Memory B cell (primary cell): ENCODE measurements around the gene RNF224.
"Not testable (repeated sequence)": the region's sequence is repeated elsewhere in the genome, so short reads cannot be mapped to it uniquely, and the experiment has no call there.

Experiments used
- ATAC-seq: fragments of 150-1000 bp; cut with Tn5 transposase; 2 replicates; pipeline ENCODE4 v1.10.0; 2021; ENCODE audit warnings: low read depth, mild to moderate bottlenecking, moderate library complexity
- DNase-seq, 2 donors: peaks; one replicate each; pipeline ENCODE4 v3.0.0; 2022; ENCODE audit warnings: low spot score in 2 of 2
- H3K27ac Mint-ChIP-seq: one replicate; pipeline ENCODE4 v1.8.0; 2022; ENCODE audit warnings: mild to moderate bottlenecking, moderate library complexity, mixed read lengths
- H3K27me3 Mint-ChIP-seq: one replicate; pipeline ENCODE4 v1.8.0; 2022; ENCODE audit warnings: mixed read lengths
- H3K36me3 Mint-ChIP-seq: one replicate; pipeline ENCODE4 v1.8.0; 2022; ENCODE audit warnings: mild to moderate bottlenecking, mixed read lengths
- H3K4me1 Mint-ChIP-seq: one replicate; pipeline ENCODE4 v1.8.0; 2022; ENCODE audit warnings: mixed read lengths
- H3K4me3 Mint-ChIP-seq: one replicate; pipeline ENCODE4 v1.8.0; 2022; ENCODE audit warnings: mild to moderate bottlenecking, moderate library complexity, mixed read lengths
- H3K9me3 Mint-ChIP-seq: one replicate; pipeline ENCODE4 v1.8.0; 2022; ENCODE audit warnings: mixed read lengths

Gene RNF224

GRCh38 chr9:137241490-137242268, 14.4 kb downstream of the RNF224 start:
- Mint-ChIP-seq H3K9me3 (no peaks in the 10 kb centered on the region), H3K27ac (peak overlapping the region; percentile 90), H3K4me3 (peak overlapping the region; percentile 72), H3K4me1 (peaks cover 19% of the 10 kb centered on the region), H3K36me3 (no peaks in the 10 kb centered on the region), H3K27me3 (no peaks in the 10 kb centered on the region)
- ATAC-seq, result peak; percentile 4
- DNase-seq, result peak in 1 of 2 donors; percentile 42

DNA sequence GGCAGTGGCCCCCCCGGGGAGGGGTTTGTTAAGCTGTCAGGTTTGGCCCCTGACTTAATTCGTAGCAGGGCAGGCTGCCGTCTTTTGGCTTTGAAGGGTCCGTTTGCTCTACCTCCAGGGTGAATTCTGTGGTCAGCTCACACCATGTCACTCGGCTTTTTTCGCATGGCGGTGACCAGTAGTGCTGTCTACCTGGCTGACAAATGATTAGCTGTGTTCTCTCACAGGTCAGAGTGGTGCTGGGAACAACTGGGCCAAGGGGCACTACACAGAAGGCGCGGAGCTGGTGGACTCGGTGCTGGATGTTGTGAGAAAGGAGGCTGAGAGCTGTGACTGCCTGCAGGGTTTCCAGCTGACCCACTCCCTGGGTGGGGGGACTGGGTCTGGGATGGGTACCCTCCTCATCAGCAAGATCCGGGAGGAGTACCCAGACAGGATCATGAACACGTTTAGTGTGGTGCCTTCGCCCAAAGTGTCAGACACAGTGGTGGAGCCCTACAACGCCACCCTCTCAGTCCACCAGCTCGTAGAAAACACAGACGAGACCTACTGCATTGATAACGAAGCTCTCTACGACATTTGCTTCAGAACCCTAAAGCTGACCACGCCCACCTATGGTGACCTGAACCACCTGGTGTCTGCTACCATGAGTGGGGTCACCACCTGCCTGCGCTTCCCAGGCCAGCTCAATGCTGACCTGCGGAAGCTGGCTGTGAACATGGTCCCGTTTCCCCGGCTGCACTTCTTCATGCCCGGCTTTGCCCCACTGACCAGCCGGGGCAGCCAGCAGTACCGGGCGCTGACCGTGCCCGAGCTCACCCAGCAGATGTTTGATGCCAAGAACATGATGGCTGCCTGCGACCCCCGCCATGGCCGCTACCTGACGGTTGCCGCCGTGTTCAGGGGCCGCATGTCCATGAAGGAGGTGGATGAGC, 15.2 kb downstream of the RNF224 start:
- Mint-ChIP-seq H3K27me3 (no peaks in the 10 kb centered on the region), H3K9me3 (no peaks in the 10 kb centered on the region), H3K4me1 (peaks cover 17% of the 10 kb centered on the region), H3K36me3 (no peaks in the 10 kb centered on the region), H3K4me3 (peak overlapping the region; percentile 72), H3K27ac (peak overlapping the region; percentile 31)
- DNase-seq (no peak), ATAC-seq (no peak)

- not testable (repeated sequence) for H3K36me3 Mint-ChIP-seq, DNase-seq, H3K4me3 Mint-ChIP-seq, H3K27me3 Mint-ChIP-seq, ATAC-seq, H3K9me3 Mint-ChIP-seq, H3K27ac Mint-ChIP-seq
- peaks cover 17% of the 10 kb centered on the region for H3K4me1 Mint-ChIP-seq
Measured at GRCh38 chr9:137243266-137243625, 15.9 kb downstream of the RNF224 start.

DNA sequence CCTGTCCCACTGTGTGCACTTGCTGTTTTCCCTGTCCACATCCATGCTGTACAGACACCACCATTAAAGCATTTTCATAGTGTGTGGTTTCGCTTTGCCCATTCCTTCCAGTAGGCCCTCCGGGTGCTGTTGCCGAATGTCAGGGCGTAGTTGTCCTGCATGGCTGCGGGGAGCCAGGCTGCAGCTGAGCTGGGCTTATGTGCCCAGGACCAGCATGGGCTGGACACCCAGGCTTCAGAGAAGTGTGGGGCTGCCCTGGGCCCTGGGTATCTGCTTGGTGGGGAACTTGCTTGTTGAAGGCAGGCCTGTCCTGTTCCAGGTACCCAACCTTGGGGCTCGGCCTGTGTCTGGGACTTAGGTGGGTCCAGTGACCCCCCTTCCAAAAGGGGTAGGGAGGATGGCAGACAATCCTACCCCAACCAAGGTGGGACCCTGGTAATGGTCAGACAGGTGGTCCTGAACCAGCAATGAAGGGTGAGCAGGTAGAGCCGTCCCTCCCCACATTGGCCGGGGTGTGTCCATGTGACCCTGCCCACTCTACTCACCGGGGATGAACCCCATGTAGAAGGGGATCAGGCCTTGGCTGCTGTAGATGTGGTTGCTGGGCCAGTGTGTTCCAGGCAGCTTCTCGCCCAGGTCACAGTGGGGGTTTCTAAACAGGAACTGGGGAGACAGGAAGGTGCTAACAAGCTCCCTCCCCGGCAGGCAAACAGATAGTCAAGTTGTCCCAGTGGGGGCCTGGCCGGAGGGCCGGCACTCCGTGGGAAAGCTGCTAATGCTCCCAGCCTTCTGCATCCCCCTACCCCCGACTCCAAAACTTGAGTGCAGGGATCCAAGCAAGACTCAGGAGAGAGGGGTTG, 16.6 kb downstream of the RNF224 start:
- Mint-ChIP-seq H3K27me3 (no peaks in the 10 kb centered on the region), H3K27ac (peak overlapping the region; percentile 63), H3K9me3 (no peaks in the 10 kb centered on the region), H3K4me1 (peaks cover 17% of the 10 kb centered on the region), H3K36me3 (no peaks in the 10 kb centered on the region), H3K4me3 (no peak overlapping the region)
- DNase-seq (no peak), ATAC-seq (no peak)

DNA sequence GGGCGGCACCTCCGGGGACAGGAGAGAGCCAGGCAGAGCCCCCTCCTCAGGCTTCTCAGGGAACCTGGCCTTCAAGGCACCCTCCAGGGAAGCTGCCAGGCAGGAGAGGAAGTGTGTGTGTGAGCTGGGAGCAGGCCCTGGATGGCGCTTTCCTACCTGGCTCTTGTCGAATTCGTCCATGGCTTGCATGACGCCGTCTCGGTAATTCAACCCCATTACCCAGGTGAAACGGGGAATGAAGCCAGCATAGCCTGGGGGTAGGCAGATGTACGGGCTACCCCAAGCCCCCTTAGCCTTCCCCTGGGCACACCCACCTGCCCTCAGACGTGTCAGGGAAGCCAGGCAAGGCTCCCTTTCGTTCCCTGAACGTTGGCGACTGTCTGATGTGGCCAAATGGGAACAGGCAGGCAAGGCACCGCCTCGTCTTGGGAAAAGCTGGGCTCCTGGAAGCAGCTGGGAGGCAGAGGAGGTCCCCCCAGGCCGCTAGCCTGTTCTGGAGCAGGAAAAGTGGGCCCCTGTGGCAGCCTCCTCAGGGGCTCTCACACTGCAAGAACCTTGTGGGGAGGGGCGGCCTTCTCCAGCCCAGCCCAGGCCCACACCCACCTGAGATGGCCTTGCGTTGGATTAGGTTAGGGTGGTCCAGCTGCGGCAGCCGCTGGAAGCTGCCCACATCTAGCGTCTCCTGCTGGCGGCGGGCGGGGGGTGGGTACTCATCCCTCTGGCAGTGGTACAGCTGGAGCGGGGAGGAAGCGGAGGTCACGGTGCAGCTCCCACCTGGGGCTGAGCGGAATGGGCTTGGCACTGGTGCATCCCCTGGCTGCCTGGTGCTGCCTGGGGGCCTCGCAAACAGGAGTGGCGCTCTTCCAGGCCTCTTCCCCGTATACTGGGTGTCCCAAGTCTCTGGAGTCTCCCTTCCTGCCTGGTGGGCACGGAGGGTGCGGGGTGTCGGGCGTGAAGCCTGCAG, 17.5 kb downstream of the RNF224 start:
- no peak for DNase-seq
- peak overlapping the region; percentile 63 for H3K27ac Mint-ChIP-seq

DNA sequence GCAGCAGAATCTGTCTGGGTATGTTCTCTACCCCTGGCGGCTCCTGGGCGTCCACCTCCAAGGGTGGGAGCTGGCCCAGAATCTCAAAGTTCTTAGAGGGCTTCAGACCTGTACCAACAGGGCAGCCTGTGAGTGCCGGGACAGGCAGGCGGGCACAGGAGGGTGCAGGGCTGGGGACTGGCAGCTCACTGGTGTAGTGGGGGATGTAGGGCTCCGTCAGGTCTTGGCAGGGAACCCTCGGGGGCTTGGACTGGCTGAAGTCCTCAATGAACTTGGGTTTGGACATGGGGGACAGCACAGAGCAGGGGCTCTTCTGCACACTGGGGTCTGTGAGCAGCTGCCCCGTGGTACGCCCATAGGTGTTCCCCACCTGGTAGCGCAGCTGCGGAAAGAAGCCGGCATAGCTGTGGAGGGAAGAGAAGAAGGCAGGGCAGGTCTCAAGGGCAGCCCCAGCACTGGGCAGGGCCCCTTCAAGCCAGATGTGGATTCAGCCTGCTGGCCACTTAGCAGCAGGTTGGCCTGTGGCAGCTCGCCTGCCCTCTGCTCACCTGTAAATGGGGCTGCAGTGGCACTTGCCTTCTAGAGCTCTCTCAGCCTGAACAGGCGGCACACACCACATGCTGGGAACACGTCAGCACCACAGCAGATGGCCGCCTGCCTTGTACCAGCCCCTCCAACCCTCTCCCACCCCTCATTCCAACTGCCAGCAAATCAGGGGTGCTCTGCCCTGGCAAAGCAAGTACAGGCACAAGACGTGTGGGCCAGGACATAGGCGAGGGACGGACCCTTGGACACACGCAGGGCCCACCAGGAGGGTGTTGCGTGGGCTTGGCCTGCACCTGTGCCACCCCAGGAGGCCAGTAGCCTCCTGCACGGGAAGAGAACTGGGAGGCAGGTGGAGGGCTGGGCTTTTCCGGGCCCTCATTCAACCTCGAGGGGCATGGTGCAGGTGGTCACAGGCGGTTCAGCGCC, 18.4 kb downstream of the RNF224 start:
- no peaks in the 10 kb centered on the region for H3K27me3 Mint-ChIP-seq
- DNase-seq, result no peak
- ATAC-seq, result no peak
- no peak overlapping the region for H3K4me3 Mint-ChIP-seq
- H3K27ac Mint-ChIP-seq, result no peak overlapping the region
- no peaks in the 10 kb centered on the region for H3K36me3 Mint-ChIP-seq
- H3K4me1 Mint-ChIP-seq, result peaks cover 15% of the 10 kb centered on the region
- no peaks in the 10 kb centered on the region for H3K9me3 Mint-ChIP-seq

More for the DNA sequence above, 17.5 kb downstream of the RNF224 start:
- Mint-ChIP-seq H3K4me3 (no peak overlapping the region), H3K4me1 (peaks cover 15% of the 10 kb centered on the region), H3K36me3 (no peaks in the 10 kb centered on the region), H3K27me3 (no peaks in the 10 kb centered on the region), H3K9me3 (no peaks in the 10 kb centered on the region)
- no peak for ATAC-seq

DNA sequence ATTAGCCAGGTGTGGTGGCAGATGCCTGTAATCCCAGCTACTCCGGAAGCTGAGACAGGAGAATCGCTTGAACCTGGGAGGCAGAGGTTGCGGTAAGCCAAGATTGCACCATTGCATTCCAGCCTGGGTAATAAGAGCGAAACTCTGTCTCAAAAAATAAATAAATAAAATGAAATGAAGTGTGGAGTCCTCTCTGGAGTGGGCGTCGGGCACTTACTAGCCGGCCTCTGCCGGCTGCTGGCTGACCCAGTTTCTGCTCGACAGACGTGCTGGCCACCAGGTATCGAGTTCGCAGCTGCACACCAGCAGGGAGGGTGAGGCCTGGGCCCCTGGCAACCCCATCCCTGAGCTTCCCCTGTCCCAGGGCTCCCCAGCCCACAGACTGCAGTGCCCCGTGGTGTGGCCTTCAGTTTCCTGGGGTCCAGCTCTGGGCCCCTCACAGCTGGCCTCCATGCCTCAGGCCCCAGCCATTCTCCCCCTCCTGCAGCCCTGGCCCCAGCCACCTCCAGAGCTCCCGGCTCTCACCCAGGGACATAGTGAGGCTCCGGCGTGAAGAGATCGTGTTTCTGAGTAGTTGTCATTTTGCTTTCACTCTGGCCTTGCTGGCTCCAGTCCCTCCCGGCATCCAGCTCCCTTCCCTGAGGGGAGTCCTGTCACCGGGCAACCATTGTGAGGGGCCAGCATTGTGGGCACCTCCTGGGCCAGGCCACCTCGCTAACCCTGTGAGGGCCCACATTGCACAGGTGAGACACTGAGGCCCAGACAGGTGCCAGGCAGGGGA, 20.0 kb downstream of the RNF224 start:
- H3K4me1 Mint-ChIP-seq, result peaks cover 13% of the 10 kb centered on the region
- H3K4me3 Mint-ChIP-seq, result no peak overlapping the region
- H3K36me3 Mint-ChIP-seq, result no peaks in the 10 kb centered on the region
- no peak overlapping the region for H3K27ac Mint-ChIP-seq
- ATAC-seq, result no peak
- no peak for DNase-seq
- peaks cover 1% of the 10 kb centered on the region for H3K27me3 Mint-ChIP-seq
- no peaks in the 10 kb centered on the region for H3K9me3 Mint-ChIP-seq

DNA sequence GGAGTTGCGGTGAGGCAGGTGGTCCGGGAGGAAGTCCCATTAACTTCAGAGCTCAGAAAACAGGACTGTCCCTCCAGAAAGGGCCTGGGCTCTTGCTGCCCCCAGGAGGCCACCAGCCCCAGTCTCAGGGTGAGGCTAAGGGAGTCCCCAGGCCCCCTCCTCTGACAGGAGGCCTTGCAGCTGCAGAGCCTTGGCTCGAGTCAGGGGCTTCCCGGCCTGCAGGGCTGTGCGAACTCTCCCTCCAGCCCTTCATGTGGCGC, 20.5 kb downstream of the RNF224 start:
- ATAC-seq (no peak), DNase-seq (no peak)
- H3K9me3 Mint-ChIP-seq, result no peaks in the 10 kb centered on the region
- H3K4me1 Mint-ChIP-seq, result peaks cover 8% of the 10 kb centered on the region
- no peak overlapping the region for H3K27ac Mint-ChIP-seq
- H3K4me3 Mint-ChIP-seq, result no peak overlapping the region
- H3K36me3 Mint-ChIP-seq, result no peaks in the 10 kb centered on the region
- H3K27me3 Mint-ChIP-seq, result peaks cover 1% of the 10 kb centered on the region

- ATAC-seq (no peak), DNase-seq (no peak)
- Mint-ChIP-seq H3K27ac (no peak overlapping the region), H3K36me3 (no peaks in the 10 kb centered on the region), H3K9me3 (no peaks in the 10 kb centered on the region), H3K4me1 (peaks cover 6% of the 10 kb centered on the region), H3K27me3 (peaks cover 1% of the 10 kb centered on the region), H3K4me3 (no peak overlapping the region)
Measured at GRCh38 chr9:137250329-137251193, 23.3 kb downstream of the RNF224 start.

DNA sequence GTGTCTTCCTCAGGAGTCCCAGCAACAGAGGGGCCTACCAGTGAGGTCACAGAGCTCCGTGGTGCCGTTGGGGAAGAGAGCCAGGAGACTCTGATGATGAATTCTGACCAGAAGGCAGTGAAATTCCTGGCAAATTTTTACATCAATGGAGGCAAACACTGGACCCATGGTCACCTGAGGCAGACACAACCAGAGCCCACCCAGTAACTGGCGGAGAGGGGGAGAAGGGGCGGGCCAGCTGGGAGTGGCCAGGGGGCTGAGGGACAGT, 23.8 kb downstream of the RNF224 start, which contains the start of gene STPG3:
Gene STPG3, plus strand, starts transcription at position 93 of the 268 bp plus-strand sequence. Its CDS starts 1 bp downstream, at position 94.
- Mint-ChIP-seq H3K4me1 (peaks cover 6% of the 10 kb centered on the region), H3K9me3 (no peaks in the 10 kb centered on the region), H3K27me3 (peaks cover 1% of the 10 kb centered on the region), H3K36me3 (no peaks in the 10 kb centered on the region), H3K4me3 (no peak within 1 kb of the TSS), H3K27ac (no peak within 1 kb of the TSS)
- ATAC-seq, result no peak
- DNase-seq, result no peak
